ENCODE results near the gene GTF3C4.

Gene GTF3C4

DNA sequence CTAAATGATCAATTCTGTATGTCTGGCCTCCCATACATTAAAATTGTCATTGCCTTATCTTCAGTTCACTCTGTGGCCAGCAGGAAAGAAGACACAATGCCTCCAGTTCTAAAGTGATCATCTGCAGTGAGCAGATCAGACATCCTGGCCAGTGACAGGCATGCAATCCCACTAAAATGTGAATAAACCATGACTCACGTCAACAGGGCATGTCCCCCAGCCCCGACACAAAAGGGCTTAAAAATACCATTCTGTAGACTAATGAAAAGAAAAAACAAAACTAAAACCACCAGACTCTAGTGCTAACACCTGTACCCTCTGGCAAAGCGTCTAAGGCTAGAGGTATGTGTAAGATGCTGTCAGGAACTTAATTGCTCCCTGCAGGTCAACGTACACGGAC is 39.0 kb upstream of the GTF3C4 start:
- Histone ChIP-seq H3K79me1 (replicated peaks; ENCODE audit: low read length, poor library complexity, severe bottlenecking) (peaks cover 9% of the 10 kb centered on the region), H3K4me1 (ENCODE audit: control insufficient read depth, insufficient read depth, low read depth, low read length) (peaks cover 7% of the 10 kb centered on the region), H3K14ac (ENCODE audit: low read length in 2 of 2) (no peak overlapping the region), H4K8ac (ENCODE audit: low read length) (no peak overlapping the region), H3K9me3 (ENCODE audit: control insufficient read depth, low read length) (no peaks in the 10 kb centered on the region), H3K4me3 (ENCODE audit: insufficient read depth in 1 of 2, low read depth in 1 of 2, low read length in 2 of 2) (no peak overlapping the region), H3K27ac (ENCODE audit: low read length, poor library complexity, severe bottlenecking) (no peak overlapping the region), H2BK120ac (ENCODE audit: low read depth, low read length) (no peak overlapping the region), H3K18ac (ENCODE audit: low read depth in 1 of 2, low read length in 2 of 2) (no peak overlapping the region), H3K9ac (ENCODE audit: low read length) (no peak overlapping the region), H3K4me2 (ENCODE audit: low read length, poor library complexity, severe bottlenecking) (no peak overlapping the region), H3K4ac (ENCODE audit: low read depth in 1 of 2, low read length in 2 of 2) (no peak overlapping the region), H2BK15ac (ENCODE audit: low read depth, poor library complexity, severe bottlenecking) (no peak overlapping the region), H3K23ac (ENCODE audit: low read length in 2 of 2) (no peak overlapping the region), H3K27me3 (ENCODE audit: control insufficient read depth in 1 of 2, insufficient read depth in 1 of 2, low read length in 2 of 2) (no peaks in the 10 kb centered on the region), H3K36me3 (ENCODE audit: control insufficient read depth in 1 of 2, insufficient read depth in 2 of 2, low read depth in 1 of 2, low read length in 2 of 2) (peaks cover 34 to 63% of the 10 kb centered on the region in 2 experiments), H4K91ac (ENCODE audit: low read length) (no peak overlapping the region), H2AFZ (ENCODE audit: low read depth, low read length) (no peak overlapping the region), H2BK12ac (ENCODE audit: low read length in 2 of 2) (no peak overlapping the region), H2BK5ac (ENCODE audit: low read depth, low read length, poor library complexity, severe bottlenecking) (no peak overlapping the region), H2AK5ac (ENCODE audit: low read length, severe bottlenecking) (no peak overlapping the region)
- DNase-seq: peak; percentile 61
- 9% methylated on average over 5 of the region's 5 CpGs for WGBS

DNA sequence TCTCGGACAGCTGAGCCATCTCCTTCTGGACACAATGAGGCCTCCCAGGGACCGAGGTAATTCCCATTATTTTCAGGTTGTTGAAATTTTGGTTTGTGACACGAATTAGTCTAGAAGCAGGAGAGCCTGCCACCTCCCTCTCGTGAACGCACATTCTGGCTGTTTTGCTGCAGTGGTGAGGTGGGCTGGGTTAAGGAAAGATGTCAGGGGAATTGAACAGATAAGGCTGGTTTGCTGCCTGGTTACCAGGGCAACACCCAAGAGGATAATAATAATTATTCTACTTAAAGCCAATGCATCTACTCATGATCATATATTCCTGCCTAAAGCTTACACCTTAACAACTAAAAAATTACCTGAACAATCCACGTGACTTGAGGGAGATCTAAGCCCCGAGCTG is 38.6 kb upstream of the GTF3C4 start:
- H3K4me3 ChIP-seq (ENCODE audit: insufficient read depth in 1 of 2, low read depth in 1 of 2, low read length in 2 of 2): no peak overlapping the region

GRCh38 chr9:132632413-132633129 is 37.7 kb upstream of the GTF3C4 start:
- Histone ChIP-seq H4K91ac (ENCODE audit: low read length) (no peak overlapping the region), H2BK120ac (ENCODE audit: low read depth, low read length) (no peak overlapping the region), H3K4me1 (ENCODE audit: control insufficient read depth, insufficient read depth, low read depth, low read length) (peaks cover 7% of the 10 kb centered on the region), H3K4me2 (ENCODE audit: low read length, poor library complexity, severe bottlenecking) (no peak overlapping the region), H2BK15ac (ENCODE audit: low read depth, poor library complexity, severe bottlenecking) (no peak overlapping the region), H3K27ac (ENCODE audit: low read length, poor library complexity, severe bottlenecking) (no peak overlapping the region), H3K36me3 (ENCODE audit: control insufficient read depth in 1 of 2, insufficient read depth in 2 of 2, low read depth in 1 of 2, low read length in 2 of 2) (peaks cover 40 to 63% of the 10 kb centered on the region in 2 experiments), H3K9ac (ENCODE audit: low read length) (no peak overlapping the region), H3K4ac (ENCODE audit: low read depth in 1 of 2, low read length in 2 of 2) (no peak overlapping the region), H3K79me1 (replicated peaks; ENCODE audit: low read length, poor library complexity, severe bottlenecking) (peaks cover 12% of the 10 kb centered on the region), H3K9me3 (ENCODE audit: control insufficient read depth, low read length) (no peaks in the 10 kb centered on the region), H3K18ac (ENCODE audit: low read depth in 1 of 2, low read length in 2 of 2) (no peak overlapping the region), H2BK5ac (ENCODE audit: low read depth, low read length, poor library complexity, severe bottlenecking) (no peak overlapping the region), H4K8ac (ENCODE audit: low read length) (no peak overlapping the region), H3K4me3 (ENCODE audit: insufficient read depth in 1 of 2, low read depth in 1 of 2, low read length in 2 of 2) (no peak overlapping the region), H2AFZ (ENCODE audit: low read depth, low read length) (no peak overlapping the region), H3K14ac (ENCODE audit: low read length in 2 of 2) (no peak overlapping the region), H2AK5ac (ENCODE audit: low read length, severe bottlenecking) (no peak overlapping the region), H3K23ac (ENCODE audit: low read length in 2 of 2) (no peak overlapping the region), H2BK12ac (ENCODE audit: low read length in 2 of 2) (no peak overlapping the region), H3K27me3 (ENCODE audit: control insufficient read depth in 1 of 2, insufficient read depth in 1 of 2, low read length in 2 of 2) (no peaks in the 10 kb centered on the region)
- no peak for DNase-seq
- WGBS: 97% methylated on average over 6 of the region's 7 CpGs

More for the DNA sequence above, 38.6 kb upstream of the GTF3C4 start:
- Histone ChIP-seq H3K23ac (ENCODE audit: low read length in 2 of 2) (no peak overlapping the region), H4K8ac (ENCODE audit: low read length) (no peak overlapping the region), H3K79me1 (replicated peaks; ENCODE audit: low read length, poor library complexity, severe bottlenecking) (peaks cover 9% of the 10 kb centered on the region), H3K27me3 (ENCODE audit: control insufficient read depth in 1 of 2, insufficient read depth in 1 of 2, low read length in 2 of 2) (no peaks in the 10 kb centered on the region), H2BK5ac (ENCODE audit: low read depth, low read length, poor library complexity, severe bottlenecking) (no peak overlapping the region), H3K36me3 (ENCODE audit: control insufficient read depth in 1 of 2, insufficient read depth in 2 of 2, low read depth in 1 of 2, low read length in 2 of 2) (peaks cover 35 to 63% of the 10 kb centered on the region in 2 experiments), H3K14ac (ENCODE audit: low read length in 2 of 2) (no peak overlapping the region), H3K9ac (ENCODE audit: low read length) (no peak overlapping the region), H3K9me3 (ENCODE audit: control insufficient read depth, low read length) (no peaks in the 10 kb centered on the region), H2BK15ac (ENCODE audit: low read depth, poor library complexity, severe bottlenecking) (no peak overlapping the region), H2AFZ (ENCODE audit: low read depth, low read length) (no peak overlapping the region), H2BK12ac (ENCODE audit: low read length in 2 of 2) (no peak overlapping the region), H3K18ac (ENCODE audit: low read depth in 1 of 2, low read length in 2 of 2) (no peak overlapping the region), H2AK5ac (ENCODE audit: low read length, severe bottlenecking) (no peak overlapping the region), H3K4me1 (ENCODE audit: control insufficient read depth, insufficient read depth, low read depth, low read length) (peaks cover 7% of the 10 kb centered on the region), H3K4me2 (ENCODE audit: low read length, poor library complexity, severe bottlenecking) (no peak overlapping the region), H2BK120ac (ENCODE audit: low read depth, low read length) (no peak overlapping the region), H4K91ac (ENCODE audit: low read length) (no peak overlapping the region), H3K4ac (ENCODE audit: low read depth in 1 of 2, low read length in 2 of 2) (no peak overlapping the region), H3K27ac (ENCODE audit: low read length, poor library complexity, severe bottlenecking) (peak overlapping the region; percentile 8)
- DNase-seq: no peak
- WGBS: 31% methylated on average over 5 of the region's 7 CpGs

- Histone ChIP-seq H3K4ac (ENCODE audit: low read depth in 1 of 2, low read length in 2 of 2) (no peak overlapping the region), H2BK15ac (ENCODE audit: low read depth, poor library complexity, severe bottlenecking) (no peak overlapping the region), H3K4me1 (ENCODE audit: control insufficient read depth, insufficient read depth, low read depth, low read length) (peaks cover 7% of the 10 kb centered on the region), H3K4me2 (ENCODE audit: low read length, poor library complexity, severe bottlenecking) (no peak overlapping the region), H4K91ac (ENCODE audit: low read length) (no peak overlapping the region), H3K14ac (ENCODE audit: low read length in 2 of 2) (no peak overlapping the region), H3K36me3 (ENCODE audit: control insufficient read depth in 1 of 2, insufficient read depth in 2 of 2, low read depth in 1 of 2, low read length in 2 of 2) (peaks cover 36 to 56% of the 10 kb centered on the region in 2 experiments), H3K9ac (ENCODE audit: low read length) (no peak overlapping the region), H2AK5ac (ENCODE audit: low read length, severe bottlenecking) (no peak overlapping the region), H2AFZ (ENCODE audit: low read depth, low read length) (no peak overlapping the region), H2BK12ac (ENCODE audit: low read length in 2 of 2) (no peak overlapping the region), H3K27me3 (ENCODE audit: control insufficient read depth in 1 of 2, insufficient read depth in 1 of 2, low read length in 2 of 2) (no peaks in the 10 kb centered on the region), H2BK120ac (ENCODE audit: low read depth, low read length) (no peak overlapping the region), H3K9me3 (ENCODE audit: control insufficient read depth, low read length) (no peaks in the 10 kb centered on the region), H4K8ac (ENCODE audit: low read length) (no peak overlapping the region), H3K18ac (ENCODE audit: low read depth in 1 of 2, low read length in 2 of 2) (no peak overlapping the region), H3K23ac (ENCODE audit: low read length in 2 of 2) (no peak overlapping the region), H3K79me1 (replicated peaks; ENCODE audit: low read length, poor library complexity, severe bottlenecking) (peaks cover 17% of the 10 kb centered on the region), H2BK5ac (ENCODE audit: low read depth, low read length, poor library complexity, severe bottlenecking) (no peak overlapping the region), H3K27ac (ENCODE audit: low read length, poor library complexity, severe bottlenecking) (no peak overlapping the region), H3K4me3 (ENCODE audit: insufficient read depth in 1 of 2, low read depth in 1 of 2, low read length in 2 of 2) (no peak overlapping the region)
- no peak for DNase-seq
- WGBS: 97% methylated on average over 3 of the region's 3 CpGs
Measured at GRCh38 chr9:132634327-132634726, 35.9 kb upstream of the GTF3C4 start.

Measured in mesenchymal stem cell (in vitro differentiated cells and primary cell).